ENCODE measurements around the gene ROCK2. TPM values are rescaled to one million over a fixed set of nuclear protein-coding genes. Genes with fewer than 3 reads are reported as not detected.

ROCK2 gene
- total and polyA plus RNA-seq, 9 of the 15 experiments (the other 6 are each of a cell fraction or from before 2014, with no cell fraction given), result 4.9 to 30.6 (median 14.3) TPM

GRCh38 chr2:11343650-11344341 is 640 bp downstream of the ROCK2 start (continued):
- TF ChIP-seq MEF2D (tag; conservative IDR thresholded peaks at IDR 0.05; ENCODE audit: low read depth) (no peak), ATF1 (CRISPR knock-in tag; IDR thresholded peaks at IDR 0.05) (no peak), ATF1 (tag; IDR thresholded peaks at IDR 0.05) (no peak), NKRF (IDR thresholded peaks at IDR 0.05; ENCODE audit: borderline replicate concordance) (peak; percentile 23; the same call in 1 of the 2 replicates), USF2 (CRISPR knock-in tag; IDR thresholded peaks at IDR 0.05) (no peak), SMARCE1 (IDR thresholded peaks at IDR 0.05) (peak; percentile 43; the same call in 1 of the 2 replicates), VEZF1 (CRISPR knock-in tag; IDR thresholded peaks at IDR 0.05) (no peak; the same call in 1 of the 2 replicates), ZNF77 (CRISPR knock-in tag; IDR thresholded peaks at IDR 0.05) (no peak), ESRRB (CRISPR knock-in tag; IDR thresholded peaks at IDR 0.05; ENCODE audit: borderline replicate concordance) (no peak), ZNF584 (CRISPR knock-in tag; IDR thresholded peaks at IDR 0.05; ENCODE audit: low read depth) (no peak), PHB2 (IDR thresholded peaks at IDR 0.05; ENCODE audit: low read depth) (no peak), SAP30 (IDR thresholded peaks at IDR 0.05; ENCODE audit: borderline replicate concordance, insufficient read depth, low read depth, low read length, poor library complexity, severe bottlenecking) (peak; percentile 79), MAZ (CRISPR knock-in tag; conservative IDR thresholded peaks at IDR 0.05 in 1 of 2, IDR thresholded peaks at IDR 0.05 in 1 of 2) (peak; percentile 43 to 49; a peak in 3 of 4 replicates), MCM3 (IDR thresholded peaks at IDR 0.05) (no peak), ZNF695 (CRISPR knock-in tag; IDR thresholded peaks at IDR 0.05) (no peak), ELK1 (CRISPR knock-in tag; IDR thresholded peaks at IDR 0.05) (no peak), ID3 (CRISPR knock-in tag; IDR thresholded peaks at IDR 0.05) (no peak), ID3 (tag; IDR thresholded peaks at IDR 0.05) (no peak), MAFK (IDR thresholded peaks at IDR 0.05; ENCODE audit: low read length) (no peak), ZNF184 (CRISPR knock-in tag; IDR thresholded peaks at IDR 0.05) (no peak), MEIS2 (IDR thresholded peaks at IDR 0.05; ENCODE audit: partially characterized antibody) (no peak), ZBTB9 (CRISPR knock-in tag; IDR thresholded peaks at IDR 0.05) (no peak)
